ENCODE measurements around the gene PRB2.
"Not testable (repeated sequence)": the region's sequence is repeated elsewhere in the genome, so short reads cannot be mapped to it uniquely, and the experiment has no call there.

PRB2 gene

GRCh38 chr12:11395467-11395866 is at the start of gene PRB2:
Gene PRB2 (minus strand): TSS chr12:11395567. CDS start chr12:11395529, 38 bp downstream.
- H3K27me3 ChIP-seq (replicated peaks; ENCODE audit: control insufficient read depth, insufficient read depth, low read length); H3K36me3 ChIP-seq (ENCODE audit: control insufficient read depth, insufficient read depth, low read length); H3K4me3 ChIP-seq (replicated peaks; ENCODE audit: low read depth, low read length); DNase-seq (ENCODE audit: extremely low read depth, insufficient read length): not testable (repeated sequence)

GRCh38 chr12:11437966-11438365 is 42.6 kb upstream of the PRB2 start:
- no peak for TF ChIP-seq CTCF (IDR thresholded peaks at IDR 0.05; ENCODE audit: insufficient read depth, low read length, poor library complexity, severe bottlenecking)
- DNase-seq (ENCODE audit: extremely low read depth, insufficient read length): no peak
- no peak overlapping the region for H3K4me3 ChIP-seq (replicated peaks; ENCODE audit: low read depth, low read length)
- H3K36me3 ChIP-seq (ENCODE audit: control insufficient read depth, insufficient read depth, low read length): no peaks in the 10 kb centered on the region
- no peaks in the 10 kb centered on the region for H3K27me3 ChIP-seq (replicated peaks; ENCODE audit: control insufficient read depth, insufficient read depth, low read length)

- no peak for DNase-seq (ENCODE audit: extremely low read depth, insufficient read length)
- no peaks in the 10 kb centered on the region for H3K36me3 ChIP-seq (ENCODE audit: control insufficient read depth, insufficient read depth, low read length)
- no peaks in the 10 kb centered on the region for H3K27me3 ChIP-seq (replicated peaks; ENCODE audit: control insufficient read depth, insufficient read depth, low read length)
- H3K4me3 ChIP-seq (replicated peaks; ENCODE audit: low read depth, low read length): no peak overlapping the region
- no peak for TF ChIP-seq CTCF (IDR thresholded peaks at IDR 0.05; ENCODE audit: insufficient read depth, low read length, poor library complexity, severe bottlenecking)
Measured at GRCh38 chr12:11433664-11434063, 38.3 kb upstream of the PRB2 start.

GRCh38 chr12:11431486-11431885 is 36.1 kb upstream of the PRB2 start:
- H3K4me3 ChIP-seq (replicated peaks; ENCODE audit: low read depth, low read length): no peak overlapping the region

GRCh38 chr12:11427341-11427740 is 32.0 kb upstream of the PRB2 start:
- no peak overlapping the region for H3K4me3 ChIP-seq (replicated peaks; ENCODE audit: low read depth, low read length)
- H3K36me3 ChIP-seq (ENCODE audit: control insufficient read depth, insufficient read depth, low read length): no peaks in the 10 kb centered on the region
- DNase-seq (ENCODE audit: extremely low read depth, insufficient read length): no peak
- no peak for TF ChIP-seq CTCF (IDR thresholded peaks at IDR 0.05; ENCODE audit: insufficient read depth, low read length, poor library complexity, severe bottlenecking)
- no peaks in the 10 kb centered on the region for H3K27me3 ChIP-seq (replicated peaks; ENCODE audit: control insufficient read depth, insufficient read depth, low read length)

More at GRCh38 chr12:11431486-11431885, 36.1 kb upstream of the PRB2 start:
- Histone ChIP-seq H3K27me3 (replicated peaks; ENCODE audit: control insufficient read depth, insufficient read depth, low read length) (no peaks in the 10 kb centered on the region), H3K36me3 (ENCODE audit: control insufficient read depth, insufficient read depth, low read length) (no peaks in the 10 kb centered on the region)
- DNase-seq (ENCODE audit: extremely low read depth, insufficient read length): no peak
- TF ChIP-seq CTCF (IDR thresholded peaks at IDR 0.05; ENCODE audit: insufficient read depth, low read length, poor library complexity, severe bottlenecking): no peak

GRCh38 chr12:11412731-11413130 is 17.4 kb upstream of the PRB2 start:
- Histone ChIP-seq H3K4me3 (replicated peaks; ENCODE audit: low read depth, low read length) (no peak overlapping the region), H3K27me3 (replicated peaks; ENCODE audit: control insufficient read depth, insufficient read depth, low read length) (no peaks in the 10 kb centered on the region), H3K36me3 (ENCODE audit: control insufficient read depth, insufficient read depth, low read length) (no peaks in the 10 kb centered on the region)
- no peak for TF ChIP-seq CTCF (IDR thresholded peaks at IDR 0.05; ENCODE audit: insufficient read depth, low read length, poor library complexity, severe bottlenecking)
- DNase-seq (ENCODE audit: extremely low read depth, insufficient read length): no peak
